HS-5 (cell line): Measurements from ENCODE around the gene ZNF439.
"Not testable (repeated sequence)": the region's sequence is repeated elsewhere in the genome, so short reads cannot be mapped to it uniquely, and the experiment has no call there.

Experiments
- DNase-seq: peaks from one replicate; pipeline ENCODE4 v3.0.0-alpha.2; 2012; ENCODE audit warnings: low read depth

The ZNF439 gene

GRCh38 chr19:11868188-11868587 lies 19.7 kb downstream of the ZNF439 start:
- DNase-seq = no peak

- DNase-seq = no peak
Measured at GRCh38 chr19:11872624-11873023, 24.1 kb downstream of the ZNF439 start.

GRCh38 chr19:11873762-11874161 lies 25.2 kb downstream of the ZNF439 start:
- no peak for DNase-seq

DNA sequence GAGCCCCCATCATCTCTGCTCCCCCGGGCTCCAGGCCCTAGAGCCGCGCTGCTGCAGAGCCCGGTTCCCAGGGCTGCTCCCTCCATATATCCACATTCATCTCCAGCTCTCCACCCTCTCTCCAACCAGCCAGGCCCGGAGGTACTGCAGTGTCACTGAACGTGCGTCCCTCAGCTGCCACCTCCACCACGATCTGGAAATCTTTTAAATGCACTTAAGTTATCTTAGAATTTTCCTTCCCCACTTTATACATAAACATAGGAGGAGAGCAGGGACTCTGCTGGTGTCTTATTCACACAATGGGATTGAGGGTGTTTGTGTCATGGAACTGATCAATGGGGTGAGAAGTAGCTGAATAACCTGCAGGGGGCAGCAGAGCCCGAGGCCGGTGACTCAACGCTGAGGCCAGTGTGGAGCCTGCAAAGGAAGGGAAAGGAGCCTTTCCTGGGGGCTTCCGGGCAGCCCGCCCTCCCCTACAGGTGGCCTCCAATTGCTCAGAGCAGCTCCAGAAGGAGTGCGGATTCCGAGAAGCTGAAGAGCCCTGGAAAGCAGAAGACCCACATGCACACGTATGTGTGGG lies 31.3 kb downstream of the ZNF439 start:
- DNase-seq = not testable (repeated sequence)

- no peak for DNase-seq
Measured at GRCh38 chr19:11880598-11880997, 32.1 kb downstream of the ZNF439 start.

GRCh38 chr19:11881151-11881800 lies 32.8 kb downstream of the ZNF439 start:
- DNase-seq = no peak

DNA sequence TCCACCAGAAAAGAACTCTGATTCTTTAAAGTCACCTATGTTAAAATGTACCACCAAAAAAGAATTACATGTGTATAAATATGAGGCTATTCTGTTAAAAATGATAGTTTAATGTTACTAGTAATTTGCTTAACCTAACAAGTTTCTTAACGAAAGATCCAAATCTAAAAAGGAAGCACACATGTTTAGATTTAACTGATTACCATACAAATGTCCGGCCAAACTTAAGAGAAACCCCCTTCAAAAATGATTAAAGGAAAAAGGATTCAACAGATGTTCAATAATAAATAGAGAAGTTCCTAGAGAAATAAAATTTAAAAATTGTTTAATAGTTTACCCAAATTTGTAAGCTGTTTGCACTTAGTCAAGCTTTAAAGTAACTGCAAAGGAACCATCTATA lies 34.1 kb downstream of the ZNF439 start:
- no peak for DNase-seq

DNA sequence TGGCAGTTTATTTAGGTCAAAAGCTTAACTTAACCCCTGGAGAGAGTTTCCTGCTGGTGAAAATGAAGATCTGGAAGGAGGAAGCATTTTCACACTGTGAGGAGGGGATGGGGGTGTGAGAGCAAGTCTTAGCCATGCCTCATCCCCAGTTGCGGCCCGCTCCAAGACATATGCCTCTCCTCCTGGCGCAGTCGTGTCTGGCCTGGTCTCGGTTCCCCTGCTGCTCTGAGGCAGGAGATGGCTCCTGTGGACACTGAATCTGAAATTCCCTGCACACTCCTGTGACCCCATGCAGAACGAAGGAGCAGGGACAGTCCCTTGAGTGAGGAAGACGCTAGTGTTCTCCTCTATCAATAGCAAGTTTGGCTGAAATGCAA lies 38.7 kb downstream of the ZNF439 start:
- DNase-seq = no peak

DNA sequence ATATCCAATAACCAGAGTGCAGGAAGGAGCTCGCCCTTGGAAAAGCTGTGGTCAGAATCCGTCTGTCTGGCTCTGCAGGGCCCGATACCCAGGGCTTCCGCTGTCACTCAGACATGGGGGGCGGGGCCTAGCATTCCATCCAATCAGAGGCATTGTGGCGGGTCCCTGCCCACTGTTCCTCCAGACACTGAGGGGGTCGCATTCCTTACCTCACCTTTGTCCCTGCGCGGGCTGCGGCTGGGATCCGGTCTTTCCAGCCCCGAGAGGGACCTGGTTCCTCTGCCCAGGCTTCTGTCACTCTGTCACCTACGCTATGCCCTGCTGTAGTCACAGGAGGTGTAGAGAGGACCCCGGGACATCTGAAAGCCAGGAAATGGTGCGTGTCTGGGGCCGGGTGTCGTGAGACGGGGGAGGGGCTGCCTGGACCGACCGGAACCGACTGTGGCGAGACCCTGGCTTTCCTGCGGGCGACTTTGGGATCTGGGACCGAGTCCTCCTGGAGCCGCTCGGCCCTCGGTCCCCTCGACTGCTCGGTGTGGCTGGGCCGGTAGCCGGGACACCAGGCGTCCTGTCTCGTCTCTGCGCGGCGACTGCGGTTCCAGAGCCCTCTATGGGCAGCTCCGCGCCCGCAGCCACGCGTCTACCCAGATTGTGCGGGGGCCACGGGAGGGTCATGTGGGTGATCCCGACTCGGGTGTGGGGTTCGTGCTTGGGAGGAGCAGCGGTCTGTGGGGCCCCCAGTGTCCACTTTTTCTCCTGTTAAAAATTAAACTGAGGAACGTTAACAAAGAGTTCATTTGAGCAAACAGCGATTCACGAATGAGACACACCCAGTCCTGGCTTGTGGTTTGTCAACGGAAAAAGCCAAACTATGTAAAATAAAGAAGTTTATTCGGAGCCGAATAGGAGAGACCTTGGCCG lies 39.3 kb downstream of the ZNF439 start, which contains the start of gene ZNF69:
ZNF69 (plus strand) TSS at position 172 of the 921 bp plus-strand sequence; CDS start at position 314, 142 bp downstream.
- DNase-seq = no peak

GRCh38 chr19:11889901-11890300 lies 41.4 kb downstream of the ZNF439 start:
- not testable (repeated sequence) for DNase-seq

- DNase-seq = no peak
Measured at GRCh38 chr19:11890634-11891033, 42.1 kb downstream of the ZNF439 start.

DNA sequence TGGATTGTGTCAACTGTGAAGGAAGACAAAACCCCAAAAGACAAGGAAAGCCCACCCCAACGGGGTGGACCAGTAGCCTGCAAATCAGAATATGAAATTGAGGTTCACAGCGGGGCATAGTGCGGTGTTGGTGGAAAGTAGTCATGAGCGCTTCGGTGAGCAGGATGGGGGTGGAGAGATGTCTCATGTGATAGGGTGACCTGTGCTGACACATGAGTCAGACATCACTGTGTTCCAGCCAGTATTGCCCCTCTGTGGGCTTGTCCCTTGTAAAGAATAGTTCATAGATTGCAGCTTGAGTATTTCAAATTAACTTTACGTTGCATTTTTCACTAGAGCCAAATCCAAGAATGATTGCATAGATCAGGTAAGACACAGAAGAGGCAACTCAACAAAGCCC lies 46.3 kb downstream of the ZNF439 start:
- DNase-seq = no peak

DNA sequence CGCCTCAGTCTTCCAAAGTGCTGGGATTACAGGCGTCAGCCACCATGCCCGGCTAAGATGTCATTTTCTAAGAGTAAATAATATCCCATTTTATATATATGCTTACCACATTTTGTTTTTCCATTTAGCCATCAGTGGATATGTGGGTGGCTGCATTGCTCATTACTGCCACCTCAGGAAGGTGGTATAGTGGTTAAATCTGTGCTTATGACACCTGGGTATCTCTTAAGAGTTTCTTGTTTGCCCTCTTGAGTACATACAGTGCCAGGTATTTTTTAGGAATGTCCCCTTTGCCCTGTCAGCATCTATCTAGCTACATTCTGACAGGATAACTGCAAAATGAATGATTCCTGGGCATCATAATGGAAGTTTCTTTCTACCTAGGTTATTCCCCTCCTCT lies 53.7 kb downstream of the ZNF439 start:
- DNase-seq = no peak

- no peak for DNase-seq
Measured at GRCh38 chr19:11905928-11906327, 57.4 kb downstream of the ZNF439 start.

- not testable (repeated sequence) for DNase-seq
Measured at GRCh38 chr19:11911937-11912336, 63.4 kb downstream of the ZNF439 start.

- DNase-seq = not testable (repeated sequence)
Measured at GRCh38 chr19:11914417-11915051, 66.0 kb downstream of the ZNF439 start.
